GM12878 (cell line): ENCODE results near the gene SPATA12. TPM values are rescaled to one million over a fixed set of nuclear protein-coding genes. Genes with fewer than 3 reads are reported as not detected.

Experiments used
- ATAC-seq: fragments of 200-7000 bp; cut with Tn5 transposase; 3 replicates; pipeline ENCODE4 v1.9.1; 2020; ENCODE audit warnings: mild to moderate bottlenecking, moderate library complexity
- BruUV-seq: library from RNA; stranded (reverse); fragments of 400-500 nt; replicated peaks from 2 replicates; lab custom pipeline; 2021; lab: Mats Ljungman, UMichigan
- CTCF ChIA-PET: fragments of 300-600 bp; sonication (Branson Sonifier 250); formaldehyde crosslinking; extraction: SDS; loops from one replicate; lab custom pipeline; 2021; ENCODE audit warnings: inconsistent platforms; lab: Yijun Ruan, JAX
- POLR2A ChIA-PET: fragments of 350-600 bp; formaldehyde crosslinking; extraction: SDS; loops from one replicate; lab custom pipeline; 2021; ENCODE audit warnings: inconsistent platforms; lab: Charles Lee
- RAD21 ChIA-PET: fragments of 300-600 bp; sonication (Branson Sonifier 250); formaldehyde crosslinking; loops from one replicate; lab custom pipeline; 2023; ENCODE audit warnings: antibody characterized with exemption; ENCODE audit not compliant: unreplicated experiment; lab: Charles Lee
- SMC1A ChIA-PET: fragments of 300-600 bp; sonication (Branson Sonifier 250); formaldehyde crosslinking; loops from one replicate; lab custom pipeline; 2023; ENCODE audit not compliant: unreplicated experiment, uncharacterized antibody; lab: Charles Lee
- DNase-seq: peaks from one replicate; pipeline ENCODE4 v3.0.0-alpha.2; 2011; ENCODE audit warnings: low read depth, low spot score
- FAIRE-seq: peaks from 3 replicates; lab custom pipeline; 2011; peaks lifted over from hg19 to GRCh38; lab: Jason Lieb, UNC
- H2AFZ ChIP-seq: 2 replicates; pipeline ENCODE4 v1.6.0; 2011; ENCODE audit warnings: low read depth, low read length, control low read depth; ENCODE audit not compliant: control insufficient read depth
- H3K27ac ChIP-seq: 2 replicates; pipeline ENCODE4 v1.5.1; 2011; ENCODE audit warnings: control low read depth; ENCODE audit not compliant: control insufficient read depth, insufficient read depth
- H3K27me3 ChIP-seq, 2 experiments: replicated peaks in 1 of 2; 2 replicates each; pipeline versions ENCODE4 v1.6.0 to v1.6.1; 2011; ENCODE audit warnings: low read length in 1 of 2; ENCODE audit not compliant: control insufficient read depth in 2 of 2, insufficient read depth in 2 of 2
- H3K36me3 ChIP-seq, 2 experiments: 2 replicates each; pipeline ENCODE4 v1.5.1; 2011; ENCODE audit warnings: low read length in 1 of 2; ENCODE audit not compliant: control insufficient read depth in 2 of 2, insufficient read depth in 2 of 2
- H3K4me1 ChIP-seq: 2 replicates; pipeline ENCODE4 v1.6.1; 2011; ENCODE audit warnings: mild to moderate bottlenecking, low read length, moderate library complexity, mixed read lengths; ENCODE audit not compliant: control insufficient read depth, insufficient read depth
- H3K4me2 ChIP-seq: 2 replicates; pipeline ENCODE4 v1.6.0; 2011; ENCODE audit warnings: control low read depth; ENCODE audit not compliant: control insufficient read depth, insufficient read depth
- H3K4me3 ChIP-seq: fragments of 200-600 bp; sonication (generic); 2 replicates; pipeline ENCODE4 v1.5.1; 2016
- H3K79me2 ChIP-seq: 2 replicates; pipeline ENCODE4 v1.6.0; 2011; ENCODE audit warnings: low read length; ENCODE audit not compliant: control insufficient read depth, insufficient read depth
- H3K9ac ChIP-seq: 2 replicates; pipeline ENCODE4 v1.8.0; 2011; ENCODE audit warnings: low read length, control low read depth, mixed read lengths; ENCODE audit not compliant: control insufficient read depth, insufficient read depth
- H3K9me3 ChIP-seq: replicated peaks from 3 replicates; pipeline ENCODE4 v1.5.1; 2011; ENCODE audit warnings: mild to moderate bottlenecking, low read length; ENCODE audit not compliant: control insufficient read depth, insufficient read depth
- H4K20me1 ChIP-seq: 2 replicates; pipeline ENCODE4 v1.6.0; 2011; ENCODE audit not compliant: control insufficient read depth, insufficient read depth
- DPF2 ChIP-seq: fragments of 450-650 bp; IDR thresholded peaks from 2 replicates; pipeline ENCODE4 v1.6.1; 2017; ENCODE audit warnings: mild to moderate bottlenecking
- E2F8 ChIP-seq: fragments of 450-650 bp; IDR thresholded peaks from 2 replicates; pipeline ENCODE4 v1.6.1; 2018; ENCODE audit warnings: mild to moderate bottlenecking, low read depth, moderate library complexity; ENCODE audit not compliant: partially characterized antibody
- EGR1 ChIP-seq, 2 experiments: IDR thresholded peaks; 1 replicate in 1 of 2; 2 replicates in 1 of 2; pipeline ENCODE4 v1.6.1; 2011 to 2012; ENCODE audit warnings: low read depth in 2 of 2, low read length in 2 of 2, borderline replicate concordance in 1 of 2, mild to moderate bottlenecking in 1 of 2, moderate library complexity in 1 of 2
- FOS ChIP-seq: IDR thresholded peaks from 3 replicates; pipeline ENCODE4 v1.6.1; 2011; ENCODE audit warnings: borderline replicate concordance; ENCODE audit not compliant: insufficient read length; ENCODE audit errors: extremely low read depth
- HCFC1 ChIP-seq: fragments of 150-350 bp; IDR thresholded peaks from 2 replicates; pipeline ENCODE4 v1.6.1; 2014; ENCODE audit warnings: low read length
- HDAC6 ChIP-seq: fragments of 200-600 bp; sonication (generic); IDR thresholded peaks from one replicate; pipeline ENCODE4 v1.8.0; 2017; ENCODE audit warnings: antibody characterized with exemption; ENCODE audit not compliant: unreplicated experiment
- NR2F1 ChIP-seq: fragments of 450-650 bp; conservative IDR thresholded peaks from 2 replicates; pipeline ENCODE4 v1.6.1; 2017; ENCODE audit warnings: mild to moderate bottlenecking
- NRF1 ChIP-seq: conservative IDR thresholded peaks from 2 replicates; pipeline ENCODE4 v1.6.1; 2011; ENCODE audit warnings: mild to moderate bottlenecking, low read depth, low read length, improper control_type of control experiment
- PML ChIP-seq: IDR thresholded peaks from 2 replicates; pipeline ENCODE4 v1.6.1; 2012; ENCODE audit warnings: low read length, inconsistent platforms
- POLR2AphosphoS5 ChIP-seq: IDR thresholded peaks from 2 replicates; pipeline ENCODE4 v1.6.1; 2011; ENCODE audit warnings: mild to moderate bottlenecking, low read length, inconsistent platforms
- SRF ChIP-seq, 2 experiments: IDR thresholded peaks; 2 replicates each; pipeline ENCODE4 v1.6.1; 2011; ENCODE audit warnings: low read depth in 2 of 2, low read length in 2 of 2, mild to moderate bottlenecking in 1 of 2, moderate library complexity in 1 of 2
- ZNF24 ChIP-seq: fragments of 450-650 bp; IDR thresholded peaks from 2 replicates; pipeline ENCODE4 v1.6.1; 2017; ENCODE audit warnings: antibody characterized with exemption, mild to moderate bottlenecking
- WGBS: methylation state at CpG from one replicate; pipeline ENCODE4 v1.1.6; 2016; ENCODE audit warnings: low lambda C conversion rate; ENCODE audit not compliant: insufficient replicate concordance, insufficient coverage; ENCODE audit errors: missing lambda C conversion rate; 5-methylcytosine and 5-hydroxymethylcytosine counted together
- in situ Hi-C: fragments of 300-500 bp; cut with MboI; formaldehyde crosslinking; loops from 9 replicates; pipeline ENCODE4 v1.14.3; 2018; ENCODE audit warnings: mixed read lengths
- intact Hi-C: fragments of 100-400 bp; cut with micrococcal nuclease; formaldehyde crosslinking; loops from one replicate; pipeline ENCODE4 v1.14.2; 2022; ENCODE audit not compliant: unreplicated experiment
- polyA plus RNA-seq, 11 experiments: library from polyadenylated mRNA; depleted of rRNA in 4 of 11; unstranded in 6 of 11; stranded (reverse) in 5 of 11; fragments of >200 nt; fragmentation: Nextera tagmentation in 4 of 11; fragmentation: Illumina TruSeq in 1 of 11; extraction: Ambion mirVana in 4 of 11; extraction: Trizol in 1 of 11; gene quantifications; 1 replicate in 1 of 11; 2 replicates in 10 of 11; pipeline versions ENCODE4 v1.2.1 to v1.2.3, GENCODE V29; 2011 to 2016; ENCODE audit warnings: inconsistent platforms in 2 of 11, missing spikeins in 2 of 11, low read depth in 1 of 11
- total RNA-seq, 4 experiments: library from RNA; depleted of rRNA in 3 of 4; stranded (reverse); fragments of >200 nt in 3 of 4; fragmentation: Illumina TruSeq in 1 of 4; extraction: Trizol in 1 of 4; gene quantifications; 2 replicates each; pipeline versions ENCODE4 v1.2.1 to v1.2.3, GENCODE V29; 2013 to 2021
- TF ChIP-seq, protein P1 (sequence below): fragments of 150-350 bp; IDR thresholded peaks from 2 replicates; pipeline ENCODE4 v1.6.1; 2016; ENCODE audit warnings: low read depth, low read length

SPATA12 gene
- total and polyA plus RNA-seq, 10 of the 15 experiments (the other 5 are each of a cell fraction or from before 2014, with no cell fraction given) = 0.03 to 0.69 (median 0.37) TPM

GRCh38 chr3:57116501-57116900, 56.0 kb downstream of the SPATA12 start:
- DNase-seq = no peak
- POLR2A ChIA-PET = interaction anchor here (0.7 kb wide), 2 partner anchors 351 to 653 kb away, joined by 3 to 5 read pairs; no protein-coding TSS in a partner anchor
- TF ChIP-seq E2F8 (no peak), DPF2 (no peak), HDAC6 (no peak), FOS (no peak), PML (no peak), EGR1 (IDR thresholded peaks at IDR 0.05; ENCODE audit: borderline replicate concordance in 1 of 2, low read depth in 2 of 2, low read length in 2 of 2) (no peak), NRF1 (no peak), ZNF24 (no peak), NR2F1 (no peak), HCFC1 (no peak), SRF (IDR thresholded peaks at IDR 0.05; ENCODE audit: low read depth in 2 of 2, low read length in 2 of 2) (no peak), POLR2AphosphoS5 (no peak)
- TF ChIP-seq, protein P1, sequence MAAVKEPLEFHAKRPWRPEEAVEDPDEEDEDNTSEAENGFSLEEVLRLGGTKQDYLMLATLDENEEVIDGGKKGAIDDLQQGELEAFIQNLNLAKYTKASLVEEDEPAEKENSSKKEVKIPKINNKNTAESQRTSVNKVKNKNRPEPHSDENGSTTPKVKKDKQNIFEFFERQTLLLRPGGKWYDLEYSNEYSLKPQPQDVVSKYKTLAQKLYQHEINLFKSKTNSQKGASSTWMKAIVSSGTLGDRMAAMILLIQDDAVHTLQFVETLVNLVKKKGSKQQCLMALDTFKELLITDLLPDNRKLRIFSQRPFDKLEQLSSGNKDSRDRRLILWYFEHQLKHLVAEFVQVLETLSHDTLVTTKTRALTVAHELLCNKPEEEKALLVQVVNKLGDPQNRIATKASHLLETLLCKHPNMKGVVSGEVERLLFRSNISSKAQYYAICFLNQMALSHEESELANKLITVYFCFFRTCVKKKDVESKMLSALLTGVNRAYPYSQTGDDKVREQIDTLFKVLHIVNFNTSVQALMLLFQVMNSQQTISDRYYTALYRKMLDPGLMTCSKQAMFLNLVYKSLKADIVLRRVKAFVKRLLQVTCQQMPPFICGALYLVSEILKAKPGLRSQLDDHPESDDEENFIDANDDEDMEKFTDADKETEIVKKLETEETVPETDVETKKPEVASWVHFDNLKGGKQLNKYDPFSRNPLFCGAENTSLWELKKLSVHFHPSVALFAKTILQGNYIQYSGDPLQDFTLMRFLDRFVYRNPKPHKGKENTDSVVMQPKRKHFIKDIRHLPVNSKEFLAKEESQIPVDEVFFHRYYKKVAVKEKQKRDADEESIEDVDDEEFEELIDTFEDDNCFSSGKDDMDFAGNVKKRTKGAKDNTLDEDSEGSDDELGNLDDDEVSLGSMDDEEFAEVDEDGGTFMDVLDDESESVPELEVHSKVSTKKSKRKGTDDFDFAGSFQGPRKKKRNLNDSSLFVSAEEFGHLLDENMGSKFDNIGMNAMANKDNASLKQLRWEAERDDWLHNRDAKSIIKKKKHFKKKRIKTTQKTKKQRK = no peak
- TF ChIP-seq, all 136 proteins: peak for 0
- CTCF ChIA-PET = interaction anchor here (0.6 to 1.4 kb wide), 2 partner anchors 16 to 121 kb away, joined by 3 to 4 read pairs; no protein-coding TSS in a partner anchor
- SMC1A ChIA-PET = interaction anchor here (1.1 kb wide), 1 partner anchor 10 kb away, joined by 3 read pairs; no protein-coding TSS in a partner anchor
- no peak overlapping the region for H2AFZ ChIP-seq
- FAIRE-seq (no peak), ATAC-seq (no peak)
- intact Hi-C loops = no loop called here
- H3K27me3 ChIP-seq = peaks cover 1 to 3% of the 10 kb centered on the region in 2 experiments
- no peak overlapping the region for H3K4me2 ChIP-seq
- in situ Hi-C loops = no loop called here
- no peak overlapping the region for H3K27ac ChIP-seq
- BruUV-seq = no TSS peak
- RAD21 ChIA-PET = interaction anchor here (0.8 kb wide), 1 partner anchor 11 kb away, joined by 3 read pairs; no protein-coding TSS in a partner anchor
- H3K79me2 ChIP-seq = no peaks in the 10 kb centered on the region
- H3K4me1 ChIP-seq = no peaks in the 10 kb centered on the region
- WGBS = 70% methylated on average over 3 of the region's 3 CpGs
- H3K4me3 ChIP-seq = no peak overlapping the region
- H3K36me3 ChIP-seq = no peaks in the 10 kb centered on the region
- H3K9me3 ChIP-seq = no peaks in the 10 kb centered on the region
- H4K20me1 ChIP-seq = no peaks in the 10 kb centered on the region
- H3K9ac ChIP-seq = no peak overlapping the region
